Neural progenitor cell (in vitro differentiated cells): ENCODE results near the gene MOGAT1.

Experiments
- EZH2 ChIP-seq: fragments of 200-600 bp; sonication (generic); IDR thresholded peaks from 2 replicates; pipeline ENCODE4 v1.6.1; 2017; ENCODE audit warnings: antibody characterized with exemption, mild to moderate bottlenecking, moderate library complexity
- TF ChIP-seq, protein P1 (sequence below): fragments of 200-600 bp; sonication (generic); IDR thresholded peaks from 2 replicates; pipeline ENCODE4 v1.5.1; 2017; ENCODE audit warnings: antibody characterized with exemption, mild to moderate bottlenecking

DNA sequence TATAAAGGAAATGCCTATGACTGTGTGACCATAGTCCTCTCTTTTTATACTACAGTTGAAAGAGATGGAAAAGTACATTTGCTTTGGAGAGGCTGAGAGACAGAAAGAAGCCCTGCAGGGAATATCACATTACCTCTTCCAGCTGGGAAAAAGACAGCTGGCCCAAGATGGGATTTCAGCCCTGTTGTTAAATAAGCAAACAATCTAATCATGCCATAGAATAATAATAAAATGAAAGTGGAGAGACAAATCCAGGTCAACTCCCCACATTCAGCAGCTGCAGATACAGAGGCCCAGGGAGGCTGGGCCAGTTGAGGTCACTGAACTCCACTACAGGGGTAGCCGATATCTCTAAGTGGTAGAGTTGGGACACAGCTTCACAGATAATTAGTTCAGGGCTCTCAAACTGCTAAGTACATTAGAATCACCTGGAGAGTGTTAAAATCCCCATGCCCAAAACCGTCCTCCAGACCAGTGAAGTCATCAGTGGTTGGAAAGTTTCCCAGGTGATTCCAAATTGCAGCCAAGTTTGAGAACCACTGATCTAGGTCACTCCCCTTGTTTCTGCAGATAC is 81.9 kb downstream of the MOGAT1 start:
- TF ChIP-seq, protein P1, sequence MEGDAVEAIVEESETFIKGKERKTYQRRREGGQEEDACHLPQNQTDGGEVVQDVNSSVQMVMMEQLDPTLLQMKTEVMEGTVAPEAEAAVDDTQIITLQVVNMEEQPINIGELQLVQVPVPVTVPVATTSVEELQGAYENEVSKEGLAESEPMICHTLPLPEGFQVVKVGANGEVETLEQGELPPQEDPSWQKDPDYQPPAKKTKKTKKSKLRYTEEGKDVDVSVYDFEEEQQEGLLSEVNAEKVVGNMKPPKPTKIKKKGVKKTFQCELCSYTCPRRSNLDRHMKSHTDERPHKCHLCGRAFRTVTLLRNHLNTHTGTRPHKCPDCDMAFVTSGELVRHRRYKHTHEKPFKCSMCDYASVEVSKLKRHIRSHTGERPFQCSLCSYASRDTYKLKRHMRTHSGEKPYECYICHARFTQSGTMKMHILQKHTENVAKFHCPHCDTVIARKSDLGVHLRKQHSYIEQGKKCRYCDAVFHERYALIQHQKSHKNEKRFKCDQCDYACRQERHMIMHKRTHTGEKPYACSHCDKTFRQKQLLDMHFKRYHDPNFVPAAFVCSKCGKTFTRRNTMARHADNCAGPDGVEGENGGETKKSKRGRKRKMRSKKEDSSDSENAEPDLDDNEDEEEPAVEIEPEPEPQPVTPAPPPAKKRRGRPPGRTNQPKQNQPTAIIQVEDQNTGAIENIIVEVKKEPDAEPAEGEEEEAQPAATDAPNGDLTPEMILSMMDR, result no peak
- TF ChIP-seq EZH2, result no peak
